ENCODE measurements around the gene KLF7.

KLF7 gene

GRCh38 chr2:207087046-207087902, 78.5 kb downstream of the KLF7 start:
- TF ChIP-seq CTCF (IDR thresholded peaks at IDR 0.05; ENCODE audit: low read depth, low read length), result no peak
- DNase-seq (ENCODE audit: extremely low read depth, low read depth), result no peak

GRCh38 chr2:207086136-207086535, 79.6 kb downstream of the KLF7 start:
- no peak for TF ChIP-seq CTCF (IDR thresholded peaks at IDR 0.05; ENCODE audit: low read depth, low read length)
- DNase-seq (ENCODE audit: extremely low read depth, low read depth), result no peak

DNA sequence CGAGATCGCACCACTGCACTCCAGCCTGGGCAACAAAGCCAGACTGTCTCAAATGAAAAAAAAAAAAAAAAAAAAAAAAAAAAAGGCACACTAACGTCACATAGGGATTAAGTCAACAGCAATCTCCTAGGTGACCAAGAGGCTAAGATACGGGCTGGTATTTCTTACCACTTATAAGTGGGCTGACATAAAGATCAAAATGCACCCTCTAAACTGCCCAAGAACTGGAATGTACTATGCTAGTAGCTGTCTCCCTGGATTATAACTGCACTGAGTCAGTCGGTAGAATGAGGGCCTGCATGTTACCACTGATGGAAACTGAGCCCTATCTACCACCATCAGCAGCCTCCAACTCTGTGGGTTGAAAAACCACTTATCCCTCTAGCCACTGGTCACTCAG, 80.6 kb downstream of the KLF7 start:
- TF ChIP-seq CTCF (IDR thresholded peaks at IDR 0.05; ENCODE audit: low read depth, low read length), result no peak
- no peak for DNase-seq (ENCODE audit: extremely low read depth, low read depth)

- TF ChIP-seq CTCF (IDR thresholded peaks at IDR 0.05; ENCODE audit: low read depth, low read length), result no peak
Measured at GRCh38 chr2:207083361-207084110, 82.2 kb downstream of the KLF7 start.

GRCh38 chr2:207082619-207083018, 83.1 kb downstream of the KLF7 start:
- TF ChIP-seq CTCF (IDR thresholded peaks at IDR 0.05; ENCODE audit: low read depth, low read length), result no peak
- DNase-seq (ENCODE audit: extremely low read depth, low read depth), result no peak

More at GRCh38 chr2:207083361-207084110, 82.2 kb downstream of the KLF7 start:
- no peak for DNase-seq (ENCODE audit: extremely low read depth, low read depth)

DNA sequence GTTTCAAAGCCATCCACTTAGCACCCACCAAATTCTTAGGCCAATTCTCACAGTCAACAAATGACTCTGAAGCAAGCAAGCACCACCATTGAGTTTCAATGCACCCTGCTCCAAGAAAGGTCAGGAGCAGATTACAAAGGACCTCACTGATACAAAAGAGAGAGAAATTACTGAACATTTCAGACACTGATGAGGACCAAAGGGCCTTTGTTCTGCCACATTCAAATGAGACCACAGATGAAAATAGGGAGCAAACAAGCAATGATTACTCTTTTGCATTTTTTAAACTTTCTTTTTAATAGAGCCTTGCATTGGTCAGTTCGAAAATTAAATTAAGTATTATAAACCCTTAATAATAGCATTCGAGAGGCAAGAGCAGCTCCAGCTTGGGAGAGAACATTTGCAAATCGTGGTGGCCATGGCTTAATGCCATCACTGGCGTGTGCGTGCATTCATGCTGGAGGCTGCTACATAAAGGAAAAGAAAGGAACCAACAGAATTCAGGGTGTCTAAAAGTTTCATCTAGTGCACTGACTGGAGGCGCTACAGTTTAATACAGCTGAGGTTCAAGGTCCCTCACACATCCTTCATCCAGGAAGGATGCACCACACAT, 87.5 kb downstream of the KLF7 start:
- TF ChIP-seq CTCF (IDR thresholded peaks at IDR 0.05; ENCODE audit: low read depth, low read length), result no peak
- DNase-seq (ENCODE audit: extremely low read depth, low read depth), result no peak

DNA sequence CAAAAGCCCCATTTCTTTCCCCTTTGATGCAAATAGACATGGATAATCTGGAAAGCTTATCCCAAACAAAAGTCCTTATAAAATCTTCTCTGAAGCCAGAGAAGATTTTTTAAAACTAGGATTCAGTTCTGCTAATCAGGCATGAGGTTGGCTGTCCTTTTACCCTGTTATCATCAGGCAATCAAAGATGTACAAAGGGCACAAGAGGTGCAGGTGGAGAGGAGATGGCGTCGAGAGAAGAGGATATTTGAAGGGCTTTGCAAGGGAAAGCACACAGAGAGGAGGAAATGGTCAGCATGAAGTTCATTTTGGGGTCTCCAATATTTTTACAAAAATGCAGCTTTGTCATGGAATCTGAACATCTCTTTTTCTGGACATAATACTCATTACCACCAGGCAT, 88.5 kb downstream of the KLF7 start:
- TF ChIP-seq CTCF (IDR thresholded peaks at IDR 0.05; ENCODE audit: low read depth, low read length), result no peak
- no peak for DNase-seq (ENCODE audit: extremely low read depth, low read depth)

All from AG09319 (cell line).